GM21367 (cell line): ENCODE results near the gene COL4A4.

Source experiments
- ATAC-seq: cut with Tn5 transposase; IDR thresholded peaks from one replicate; pipeline ENCODE4 v1.9.1; 2021; ENCODE audit not compliant: unreplicated experiment

COL4A4 gene

DNA sequence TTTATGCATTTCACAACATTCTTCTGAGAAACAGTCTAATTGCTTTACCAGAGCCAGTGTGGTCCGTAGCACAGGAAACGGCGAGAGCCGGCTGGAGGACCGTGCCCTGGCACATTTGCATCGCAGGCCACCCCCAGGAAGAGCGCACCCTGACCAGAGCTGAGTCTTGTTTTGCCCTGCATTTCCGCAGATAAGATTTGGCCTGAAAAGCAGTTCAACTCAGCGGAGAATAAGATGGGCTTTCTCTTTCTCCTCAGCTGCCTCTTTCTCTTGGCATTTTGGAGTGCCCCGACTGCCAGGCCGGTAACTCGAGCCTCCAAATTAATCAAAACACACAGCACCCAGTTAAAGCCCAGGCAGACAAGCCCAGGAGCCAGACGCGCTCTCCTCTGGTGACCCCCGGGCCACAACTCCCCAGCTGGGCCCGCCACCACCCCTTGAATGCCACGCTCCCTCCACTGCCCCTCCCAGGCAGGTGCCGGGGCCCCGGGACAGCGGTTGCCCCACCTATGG, 464 bp downstream of the COL4A4 start:
- peak; percentile 66 for ATAC-seq

DNA sequence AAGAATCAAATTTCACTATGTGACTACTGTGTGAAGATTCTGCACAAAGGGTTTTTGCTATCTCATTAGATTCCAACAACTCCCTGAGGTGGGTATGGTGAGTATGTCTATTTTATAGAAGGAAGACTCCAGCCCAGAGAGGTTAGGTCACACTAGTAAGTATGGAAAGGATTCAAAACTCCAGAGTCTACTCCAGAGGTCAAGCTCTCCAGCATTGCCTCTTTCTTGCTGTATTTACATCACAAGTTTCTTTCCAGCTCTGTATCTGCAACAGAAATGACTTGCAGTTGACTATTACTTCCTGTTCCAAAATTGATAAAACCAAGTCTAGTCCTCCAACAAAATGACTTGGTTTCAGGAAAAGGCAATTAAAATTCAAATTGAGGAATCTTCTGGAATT, 2.1 kb downstream of the COL4A4 start:
- no peak for ATAC-seq

DNA sequence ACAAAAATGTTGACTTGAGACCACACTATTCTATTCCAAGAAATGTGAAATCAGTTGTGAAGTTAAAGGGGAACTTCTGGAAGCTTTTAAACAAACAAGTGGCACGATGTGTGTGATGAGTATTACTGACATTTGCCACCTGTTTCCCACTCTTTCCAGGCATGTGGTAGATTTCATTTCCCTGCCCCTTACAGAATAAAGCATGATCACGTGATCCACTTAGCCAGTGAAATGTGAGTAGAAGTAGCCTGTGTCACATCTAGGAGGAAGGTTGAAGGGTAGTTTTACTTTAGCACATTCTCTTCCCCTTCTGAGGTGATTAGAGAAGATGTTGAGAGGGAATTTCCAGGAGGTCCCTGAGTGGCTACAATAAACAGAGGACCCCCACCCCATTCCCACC, 3.8 kb downstream of the COL4A4 start:
- no peak for ATAC-seq

DNA sequence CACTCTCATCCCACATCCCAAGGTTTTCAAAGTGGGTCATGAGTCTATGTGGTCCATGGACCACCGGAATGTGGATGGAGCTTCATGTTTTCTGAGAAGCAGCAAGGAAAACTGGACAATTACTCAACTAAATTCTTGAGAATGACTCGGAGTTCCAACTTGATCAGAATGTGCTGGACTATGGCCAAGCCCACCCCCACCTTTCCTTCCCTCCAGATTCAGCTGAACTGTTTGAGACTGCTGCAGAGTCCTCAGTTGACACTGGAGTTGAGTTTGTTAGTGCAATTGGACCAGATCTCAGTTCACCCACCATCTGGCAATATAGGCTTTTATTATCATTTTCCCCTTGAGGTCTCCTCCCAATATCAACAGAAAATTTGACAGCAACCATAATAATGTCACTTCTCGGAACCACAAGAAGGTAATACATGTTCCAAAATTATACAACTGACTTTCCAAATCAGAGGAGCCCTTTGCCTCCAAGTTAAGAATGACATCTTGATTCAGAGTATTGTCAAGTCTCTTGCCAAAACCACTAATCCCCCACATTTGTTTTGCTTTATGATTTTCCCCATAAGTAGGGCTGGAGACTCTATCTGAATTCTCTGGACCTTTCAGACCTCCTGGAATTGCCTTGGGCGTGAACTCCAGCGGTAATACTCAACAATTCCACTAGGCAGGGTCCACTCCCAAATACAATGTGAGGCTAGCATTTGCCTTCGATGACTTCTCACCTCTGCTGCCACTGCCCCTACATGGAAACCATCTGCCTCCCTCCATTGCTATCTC, 8.8 kb downstream of the COL4A4 start:
- ATAC-seq, result no peak

DNA sequence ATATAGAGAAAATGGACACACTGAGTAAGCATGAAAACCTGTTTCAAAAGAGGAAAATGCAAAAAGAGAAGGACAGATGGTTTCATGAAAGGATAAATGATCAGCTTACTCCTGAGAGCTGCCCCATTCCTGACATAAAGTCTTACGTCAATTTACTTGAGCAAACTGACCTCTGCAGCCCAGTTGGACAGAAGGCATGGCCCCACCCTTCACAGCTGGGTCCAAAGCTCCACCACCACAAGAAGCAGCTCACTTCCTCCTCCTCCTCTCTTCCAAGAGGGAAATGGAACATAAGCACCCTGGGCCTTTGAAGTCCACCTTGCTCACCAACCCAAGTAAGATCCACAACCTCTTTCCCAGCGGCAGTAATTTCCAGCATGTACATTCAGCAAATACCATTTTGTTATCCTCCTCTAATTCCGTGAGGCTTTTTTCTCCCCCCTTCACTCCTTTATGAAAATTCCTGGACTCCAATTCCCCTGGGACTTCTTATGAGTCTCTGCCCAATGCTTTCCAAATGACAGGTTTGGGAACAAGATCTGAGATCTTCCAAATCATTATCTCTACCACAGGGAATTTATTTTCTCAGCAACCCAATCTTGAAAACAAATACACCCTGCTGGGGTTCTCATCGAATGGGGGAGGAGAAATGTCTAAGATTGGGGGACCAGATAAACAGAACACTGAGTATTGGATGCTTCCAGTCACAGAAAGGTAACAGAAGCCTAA, 10.1 kb downstream of the COL4A4 start:
- ATAC-seq, result no peak

DNA sequence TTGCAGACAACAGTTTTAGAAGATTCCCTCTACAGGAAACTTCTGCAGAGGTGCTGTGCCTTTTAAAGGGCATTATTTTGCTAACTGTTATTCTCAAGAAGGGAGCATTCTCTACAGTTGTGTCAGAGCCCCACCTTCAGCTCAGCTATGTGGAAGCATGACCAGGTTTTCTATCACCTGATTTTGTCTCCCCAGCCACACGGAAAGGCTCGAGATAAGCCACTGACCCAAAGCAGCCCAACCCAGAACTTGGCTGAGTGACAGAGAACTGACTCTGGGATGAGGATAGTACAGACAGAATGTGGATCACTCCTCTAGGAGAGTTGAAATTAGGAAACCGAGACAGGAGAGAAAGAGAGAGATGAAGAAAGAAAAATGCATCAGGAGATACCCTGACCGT, 10.7 kb downstream of the COL4A4 start:
- no peak for ATAC-seq

DNA sequence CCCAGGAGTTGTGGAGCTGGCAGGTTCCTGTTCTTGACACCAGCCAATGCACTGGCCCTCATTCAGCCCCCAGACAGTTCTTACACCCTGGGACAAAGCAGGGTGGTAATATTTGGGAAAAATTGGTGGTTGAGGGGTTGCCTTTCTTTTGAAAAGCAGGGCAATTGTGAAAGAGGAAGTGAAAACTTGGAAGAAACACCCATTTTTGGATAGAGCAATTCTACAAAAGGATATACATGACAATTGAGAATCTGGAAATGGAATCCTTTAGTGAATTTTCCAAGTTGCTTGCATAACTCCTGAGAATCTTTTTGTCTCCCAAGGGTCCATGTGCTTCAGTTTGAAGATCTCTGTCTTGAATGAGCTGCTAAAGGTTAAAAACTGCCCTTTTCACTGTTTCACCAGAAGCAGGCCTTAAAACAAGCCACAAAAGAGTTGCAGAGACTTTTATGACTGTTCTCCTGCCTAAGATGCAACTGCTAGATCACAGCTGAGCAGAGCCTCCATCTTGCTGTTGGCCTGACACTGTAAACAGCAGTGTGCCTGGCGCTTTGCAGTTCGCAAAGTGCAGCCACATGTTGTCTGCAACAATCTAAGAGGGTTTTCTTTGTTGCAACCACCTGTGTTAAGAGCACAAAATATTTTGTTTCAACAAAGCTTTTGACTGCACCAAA, 11.8 kb downstream of the COL4A4 start:
- no peak for ATAC-seq

DNA sequence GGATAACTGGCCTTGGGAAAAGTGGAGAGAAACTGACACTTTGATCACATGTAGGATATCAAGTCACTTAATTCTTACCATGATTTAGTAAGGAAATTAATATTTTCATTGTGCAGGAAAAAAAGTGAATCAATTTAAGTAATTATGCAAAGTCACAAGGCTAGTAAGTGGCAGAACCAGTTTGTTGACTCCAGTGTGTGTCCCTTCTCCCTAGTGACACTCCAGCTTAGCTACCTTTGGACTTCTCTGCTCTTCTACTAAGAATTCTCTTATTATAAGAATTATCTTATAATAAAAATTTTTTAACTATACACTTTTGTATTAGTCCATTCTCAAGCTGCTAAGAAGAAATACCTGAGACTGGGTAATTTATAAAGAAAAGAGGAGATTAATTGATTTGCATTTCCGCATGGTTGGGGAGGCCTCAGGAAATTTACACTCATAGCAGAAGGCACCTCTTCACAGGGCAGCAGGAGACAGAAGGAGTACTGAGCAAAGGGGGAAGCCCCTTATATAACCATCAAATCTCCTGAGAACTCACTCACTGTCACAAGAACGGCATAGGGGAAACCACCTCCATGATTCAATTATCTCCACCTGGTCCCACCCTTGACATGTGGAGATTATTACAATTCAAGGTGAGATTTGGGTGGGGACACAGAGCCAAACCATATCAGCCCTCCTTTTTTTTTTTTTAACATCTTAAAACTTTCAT, 13.6 kb downstream of the COL4A4 start:
- no peak for ATAC-seq

DNA sequence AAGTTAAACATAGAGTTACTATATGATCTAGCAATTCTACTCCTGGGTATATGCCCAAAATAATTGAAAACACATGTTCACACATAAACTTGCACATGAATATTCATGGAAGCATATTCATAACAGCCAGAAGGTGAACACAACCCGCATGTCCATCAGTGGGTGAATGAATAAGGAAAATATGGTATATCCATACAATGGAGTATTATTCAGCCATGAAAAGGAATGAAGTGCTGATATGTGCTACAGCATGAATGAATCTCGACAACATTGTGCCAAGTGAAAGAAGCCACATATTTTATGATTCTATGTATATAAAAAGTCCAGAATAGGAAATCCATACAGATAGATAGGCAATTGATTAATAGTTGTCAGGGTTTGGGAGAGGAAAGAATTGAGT, 15.9 kb downstream of the COL4A4 start:
- ATAC-seq, result no peak

DNA sequence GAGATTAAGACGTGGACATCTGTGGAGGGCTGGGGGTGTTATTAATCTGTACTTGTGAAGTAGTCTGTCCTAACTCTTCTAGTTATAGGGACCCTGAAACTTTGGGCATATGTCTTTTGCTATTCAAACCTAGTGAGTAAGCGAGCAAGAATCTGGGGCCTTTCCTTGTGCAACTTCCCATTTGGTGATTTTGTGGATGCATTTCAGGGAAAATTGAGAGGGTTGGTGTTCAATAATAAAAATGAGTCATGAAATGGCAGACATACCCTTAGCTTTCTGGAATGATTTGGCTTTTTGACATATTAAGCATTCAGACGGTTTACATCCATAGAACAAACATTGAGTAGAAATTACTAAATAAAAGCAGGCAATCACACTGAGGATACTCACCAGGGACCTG, 17.0 kb downstream of the COL4A4 start:
- ATAC-seq, result no peak

DNA sequence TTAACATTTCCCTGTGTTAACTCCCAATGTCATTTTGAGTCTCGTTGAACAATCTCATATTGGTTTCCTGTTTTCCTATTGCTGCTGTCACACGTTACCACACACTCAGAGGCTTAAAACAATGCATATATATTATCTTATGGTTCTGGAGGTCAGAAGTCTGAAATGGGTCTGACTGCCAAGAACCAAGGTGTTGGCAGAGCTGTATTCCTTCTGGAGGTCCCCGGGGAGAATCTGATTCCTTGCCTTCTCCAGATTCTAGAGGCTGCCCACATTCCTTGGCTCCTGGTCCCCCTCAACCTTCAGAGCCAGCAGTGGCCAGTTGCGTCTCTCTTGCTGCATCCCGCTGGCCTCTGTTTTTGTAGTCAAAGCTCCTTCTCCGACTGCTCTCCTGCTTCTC, 17.5 kb downstream of the COL4A4 start:
- ATAC-seq, result no peak

DNA sequence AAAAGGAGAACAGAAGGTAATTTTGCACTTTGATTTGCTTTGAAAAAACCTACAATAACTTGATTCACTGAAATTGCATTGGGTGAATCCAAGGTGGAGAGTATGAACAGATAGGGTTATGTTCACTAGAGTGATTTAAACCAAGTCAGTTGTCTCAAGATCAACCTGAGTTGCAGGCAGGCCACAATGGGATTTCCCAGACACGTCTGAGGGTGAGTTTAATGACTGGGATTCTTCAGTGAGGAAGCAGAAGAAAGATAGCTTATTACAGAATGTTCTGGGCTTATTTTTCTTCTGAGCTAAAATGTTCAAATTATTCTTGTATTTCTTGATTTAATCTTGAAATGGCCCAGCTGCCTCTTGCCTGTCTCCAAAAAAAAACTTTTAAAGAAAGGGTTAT, 20.1 kb downstream of the COL4A4 start:
- ATAC-seq, result no peak

DNA sequence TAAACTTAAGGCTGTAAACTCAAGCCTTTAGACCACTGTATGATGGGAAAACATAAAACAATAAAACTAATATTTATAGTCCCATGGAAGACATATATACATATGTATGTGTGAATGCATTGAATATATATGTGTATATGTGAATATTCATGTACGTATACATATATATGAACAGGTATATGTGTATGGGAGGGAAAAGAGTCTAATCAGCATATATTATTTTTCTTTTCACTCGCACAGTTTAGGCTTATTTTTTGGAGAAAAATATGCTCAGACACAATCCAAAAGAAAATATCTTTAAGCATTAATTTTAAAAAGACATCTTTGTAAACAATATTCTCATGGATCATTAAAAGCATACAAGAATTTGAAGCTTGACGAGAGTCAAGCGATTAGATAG, 22.7 kb downstream of the COL4A4 start:
- ATAC-seq, result no peak

DNA sequence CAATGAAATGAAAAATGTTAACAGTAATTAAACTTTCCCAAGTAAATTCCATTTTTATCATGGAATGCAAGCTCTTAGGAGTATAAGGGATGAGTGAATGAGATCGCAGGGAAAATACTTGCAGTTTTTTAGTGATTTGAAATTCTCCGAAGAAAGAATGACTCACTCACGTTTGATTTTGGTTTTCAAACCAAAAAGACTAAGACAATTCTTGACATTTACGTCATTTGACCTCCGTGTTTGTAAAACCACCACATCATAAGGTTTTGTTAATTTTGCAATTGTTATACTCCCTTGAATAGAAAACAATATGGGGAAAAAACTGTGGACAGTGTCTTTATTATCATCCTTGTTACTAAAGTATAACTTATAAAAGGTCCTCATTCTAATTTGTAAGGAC, 29.4 kb downstream of the COL4A4 start:
- ATAC-seq, result no peak

DNA sequence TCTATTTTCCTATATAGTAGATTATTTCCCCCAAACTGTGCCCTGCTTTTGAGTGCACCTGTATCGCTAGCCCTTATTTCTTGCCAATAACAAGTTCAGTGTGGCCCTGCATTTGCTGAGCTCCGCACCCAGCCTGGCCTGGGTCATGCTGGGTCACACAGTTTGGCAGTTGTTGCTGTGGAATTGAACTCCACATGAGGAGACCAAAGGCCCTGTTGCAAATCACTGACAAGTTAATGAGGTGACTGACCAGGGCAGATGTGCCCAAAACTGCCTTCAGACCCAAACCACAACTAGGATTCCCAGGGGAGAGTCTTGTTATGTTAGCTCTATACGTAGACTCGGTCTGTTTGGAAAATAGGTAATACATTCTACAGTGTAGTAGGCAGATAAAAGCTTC, 31.0 kb downstream of the COL4A4 start:
- ATAC-seq, result no peak

DNA sequence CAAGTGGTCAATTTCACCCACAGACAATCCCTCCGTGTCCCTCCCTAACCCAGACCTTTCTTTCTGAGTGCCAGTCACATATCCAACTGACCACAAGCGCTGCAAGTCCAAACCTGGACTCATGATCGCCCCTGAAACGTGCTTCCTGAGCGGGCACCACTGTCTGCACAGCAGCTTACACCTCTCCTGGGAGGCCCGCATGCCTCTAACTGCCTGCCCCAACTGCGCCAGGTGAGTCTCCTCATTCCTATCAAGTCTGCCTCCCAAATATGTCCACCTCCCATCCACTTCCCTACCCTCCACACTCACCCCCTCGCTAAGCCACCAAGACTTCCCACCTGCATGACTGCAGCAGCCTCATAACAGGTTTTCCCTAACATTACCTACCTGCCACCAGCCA, 33.4 kb downstream of the COL4A4 start:
- no peak for ATAC-seq

DNA sequence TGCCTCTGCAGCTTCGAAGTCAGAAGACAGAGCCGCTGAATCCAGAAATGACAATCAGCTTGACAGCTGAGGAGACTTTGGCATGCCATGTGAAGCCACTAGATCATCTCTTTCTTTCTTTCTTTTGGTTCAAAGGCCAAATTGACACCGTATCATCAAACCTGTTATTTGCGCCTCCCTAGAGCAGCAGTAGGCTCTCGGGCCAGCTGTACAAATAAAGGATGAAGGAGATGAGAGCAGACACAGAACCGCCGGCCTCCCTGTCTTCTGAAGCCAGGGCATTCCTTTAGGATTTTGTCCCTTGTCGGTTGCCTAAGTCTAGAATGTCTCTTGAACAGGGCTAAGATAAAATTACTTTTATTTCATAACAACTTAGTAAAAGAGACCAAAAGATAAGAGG, 36.8 kb downstream of the COL4A4 start:
- no peak for ATAC-seq

DNA sequence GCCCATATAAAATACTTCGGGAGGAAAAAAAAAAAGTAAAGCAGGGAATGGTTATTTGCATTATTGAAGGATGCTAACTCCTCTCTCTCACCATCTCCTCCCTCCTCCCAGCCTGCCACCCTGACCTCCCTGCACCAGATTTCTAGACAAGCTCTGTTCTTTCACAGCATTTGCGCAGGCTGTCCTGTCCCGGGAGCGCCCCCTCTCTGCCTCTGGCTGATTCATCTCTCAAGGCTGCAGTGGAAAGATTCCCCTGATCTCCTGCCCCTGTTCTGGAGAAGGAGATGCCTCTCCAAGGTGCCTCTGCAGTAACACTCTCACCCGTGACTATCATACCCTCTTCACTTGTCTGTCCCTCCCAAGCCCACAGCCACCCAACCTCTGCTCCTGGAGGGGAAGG, 38.5 kb downstream of the COL4A4 start:
- no peak for ATAC-seq

DNA sequence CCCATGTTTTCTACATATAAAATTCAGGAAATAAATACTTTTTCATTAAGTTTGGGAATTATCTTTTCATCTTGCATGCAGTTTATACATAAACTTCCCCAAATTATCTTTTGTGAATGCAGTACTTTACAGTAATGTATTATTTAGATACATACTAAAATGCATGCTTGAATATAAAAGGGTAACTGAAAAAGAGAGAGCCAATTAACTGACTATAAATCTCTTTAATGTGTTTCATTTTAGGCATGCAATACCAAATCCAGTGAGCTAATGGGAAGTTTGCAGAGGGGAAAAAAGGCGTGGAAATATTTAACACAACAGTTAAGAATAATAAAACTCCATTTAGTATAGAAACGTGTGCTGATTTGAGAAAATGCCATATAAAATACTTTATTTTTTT, 39.2 kb downstream of the COL4A4 start:
- no peak for ATAC-seq

DNA sequence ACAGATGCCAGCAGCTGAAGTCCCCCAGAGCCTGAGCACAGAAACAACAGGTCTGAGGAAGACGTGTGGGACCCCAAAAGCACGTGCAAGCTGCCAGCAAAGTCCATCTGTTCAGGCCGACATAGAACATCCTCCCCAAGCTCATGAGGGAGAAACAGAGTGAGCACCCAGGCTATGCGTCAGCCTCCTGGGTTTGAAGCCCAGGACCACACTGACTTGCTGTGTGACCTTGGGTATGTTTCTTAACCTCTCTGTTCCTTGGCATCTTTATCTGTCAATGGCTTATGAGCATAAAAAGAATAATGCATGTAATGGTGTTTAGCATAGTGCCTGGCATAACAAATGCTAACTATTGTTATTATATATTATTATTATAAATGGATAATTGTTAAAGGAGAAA, 40.3 kb downstream of the COL4A4 start:
- no peak for ATAC-seq

DNA sequence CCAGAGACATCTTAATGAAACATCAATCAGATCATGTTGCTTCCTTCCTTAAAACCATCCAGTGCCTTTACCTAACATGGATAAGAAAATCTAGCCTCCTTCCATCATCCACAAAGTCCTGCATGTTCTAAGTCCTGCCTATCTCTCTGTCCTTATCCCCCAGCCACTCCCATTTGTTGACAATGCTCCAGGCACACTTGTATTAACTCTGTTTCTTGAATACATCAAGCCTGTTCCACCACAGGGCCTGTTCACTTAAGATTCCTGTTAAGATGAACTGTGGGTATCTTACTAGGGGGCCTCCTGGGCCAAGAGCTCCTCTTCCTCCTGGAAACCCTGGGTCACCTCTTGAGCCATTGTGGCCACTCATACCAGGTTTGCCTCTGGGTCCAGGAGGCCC, 45.7 kb downstream of the COL4A4 start:
- no peak for ATAC-seq
